ENCODE data around the gene RNF41.

Gene RNF41

GRCh38 chr12:56152756-56153677 lies 68.7 kb downstream of the RNF41 start:
- Histone ChIP-seq H3K4me3 (ENCODE audit: severe bottlenecking) (peak overlapping the region; percentile 46), H3K36me3 (ENCODE audit: low read depth) (no peaks in the 10 kb centered on the region), H3K27me3 (ENCODE audit: insufficient read depth, poor library complexity, severe bottlenecking) (no peaks in the 10 kb centered on the region), H3K4me1 (ENCODE audit: insufficient read depth, poor library complexity, severe bottlenecking) (no peaks in the 10 kb centered on the region), H3K27ac (ENCODE audit: poor library complexity, severe bottlenecking) (peak overlapping the region; percentile 84), H3K9me3 (ENCODE audit: severe bottlenecking) (no peaks in the 10 kb centered on the region)
- TF ChIP-seq, protein P1, sequence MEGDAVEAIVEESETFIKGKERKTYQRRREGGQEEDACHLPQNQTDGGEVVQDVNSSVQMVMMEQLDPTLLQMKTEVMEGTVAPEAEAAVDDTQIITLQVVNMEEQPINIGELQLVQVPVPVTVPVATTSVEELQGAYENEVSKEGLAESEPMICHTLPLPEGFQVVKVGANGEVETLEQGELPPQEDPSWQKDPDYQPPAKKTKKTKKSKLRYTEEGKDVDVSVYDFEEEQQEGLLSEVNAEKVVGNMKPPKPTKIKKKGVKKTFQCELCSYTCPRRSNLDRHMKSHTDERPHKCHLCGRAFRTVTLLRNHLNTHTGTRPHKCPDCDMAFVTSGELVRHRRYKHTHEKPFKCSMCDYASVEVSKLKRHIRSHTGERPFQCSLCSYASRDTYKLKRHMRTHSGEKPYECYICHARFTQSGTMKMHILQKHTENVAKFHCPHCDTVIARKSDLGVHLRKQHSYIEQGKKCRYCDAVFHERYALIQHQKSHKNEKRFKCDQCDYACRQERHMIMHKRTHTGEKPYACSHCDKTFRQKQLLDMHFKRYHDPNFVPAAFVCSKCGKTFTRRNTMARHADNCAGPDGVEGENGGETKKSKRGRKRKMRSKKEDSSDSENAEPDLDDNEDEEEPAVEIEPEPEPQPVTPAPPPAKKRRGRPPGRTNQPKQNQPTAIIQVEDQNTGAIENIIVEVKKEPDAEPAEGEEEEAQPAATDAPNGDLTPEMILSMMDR (IDR thresholded peaks at IDR 0.05; ENCODE audit: poor library complexity, severe bottlenecking): no peak
- no peak for DNase-seq (ENCODE audit: low spot score)
- ATAC-seq (ENCODE audit: low read depth): no peak; the same call in 2 of the 3 replicates

Measured in RWPE2 (cell line).